ENCODE measurements around the gene DGKG.

DNA sequence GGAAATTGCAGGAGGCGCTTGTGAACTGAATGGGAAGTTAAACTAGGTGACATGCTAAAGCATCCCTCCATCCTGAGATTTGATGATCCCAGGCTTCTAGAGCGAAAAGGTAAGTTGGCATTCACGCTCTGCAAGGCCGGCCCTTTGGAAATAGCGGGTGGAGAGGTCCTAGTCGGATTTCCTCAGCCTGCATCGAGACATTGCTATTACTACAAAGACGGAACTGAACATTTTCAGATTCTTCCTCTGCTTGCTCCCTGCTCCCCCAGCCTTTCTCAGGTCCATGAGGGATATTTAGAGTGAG, 77.7 kb downstream of the DGKG start:
- TF ChIP-seq POLR2AphosphoS5 (IDR thresholded peaks at IDR 0.05; ENCODE audit: borderline replicate concordance, low read depth, low read length) (no peak), EZH2 (IDR thresholded peaks at IDR 0.05) (no peak)

All from SK-N-MC (cell line).